HG03558 (cell line): ENCODE measurements around the gene SLC24A2.
"Not testable (repeated sequence)": the region's sequence is repeated elsewhere in the genome, so short reads cannot be mapped to it uniquely, and the experiment has no call there.

Source experiments
- ATAC-seq: cut with Tn5 transposase; IDR thresholded peaks from one replicate; pipeline ENCODE4 v1.9.1; 2021; ENCODE audit warnings: moderate number of reproducible peaks; ENCODE audit not compliant: unreplicated experiment; ENCODE audit errors: extremely low read depth

Gene SLC24A2

GRCh38 chr9:19788614-19789271 is at the start of gene SLC24A2:
Gene SLC24A2 (minus strand): TSS chr9:19789037.
- no peak for ATAC-seq

DNA sequence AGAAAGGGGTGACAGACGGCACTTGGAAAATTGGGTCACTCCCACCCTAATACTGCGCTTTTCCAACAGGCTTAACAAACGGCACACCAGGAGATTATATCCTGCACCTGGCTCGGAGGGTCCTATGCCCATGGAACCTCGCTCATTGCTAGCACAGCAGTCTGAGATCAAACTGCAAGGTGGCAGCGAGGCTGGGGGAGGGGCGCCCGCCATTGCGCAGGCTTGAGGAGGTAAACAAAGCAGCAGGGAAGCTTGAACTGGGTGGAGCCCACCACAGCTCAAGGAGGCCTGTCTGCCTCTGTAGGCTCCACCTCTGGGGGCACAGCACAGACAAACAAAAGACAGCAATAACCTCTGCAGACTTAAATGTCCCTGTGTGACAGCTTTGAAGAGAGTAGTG is 44.5 kb upstream of the SLC24A2 start:
- ATAC-seq, result not testable (repeated sequence)

DNA sequence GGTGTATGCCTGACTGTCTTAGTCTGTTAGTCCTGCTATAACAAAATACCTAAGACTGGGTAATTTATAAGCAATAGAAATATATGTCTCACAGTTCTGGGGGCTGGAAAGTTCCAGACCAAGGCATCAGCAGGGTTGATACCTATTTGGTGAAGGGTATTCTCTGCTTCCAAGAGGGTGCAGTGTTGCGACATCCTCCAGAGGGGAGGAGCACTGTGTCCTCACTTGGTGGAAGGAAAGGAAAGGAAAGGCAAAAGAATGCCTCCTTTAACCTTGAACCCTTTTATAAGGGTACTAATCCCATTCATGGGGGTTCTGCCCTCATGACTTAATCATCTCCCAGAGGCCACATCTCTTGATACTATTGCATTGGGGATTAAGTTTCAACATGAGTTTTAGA is 42.0 kb upstream of the SLC24A2 start:
- no peak for ATAC-seq

DNA sequence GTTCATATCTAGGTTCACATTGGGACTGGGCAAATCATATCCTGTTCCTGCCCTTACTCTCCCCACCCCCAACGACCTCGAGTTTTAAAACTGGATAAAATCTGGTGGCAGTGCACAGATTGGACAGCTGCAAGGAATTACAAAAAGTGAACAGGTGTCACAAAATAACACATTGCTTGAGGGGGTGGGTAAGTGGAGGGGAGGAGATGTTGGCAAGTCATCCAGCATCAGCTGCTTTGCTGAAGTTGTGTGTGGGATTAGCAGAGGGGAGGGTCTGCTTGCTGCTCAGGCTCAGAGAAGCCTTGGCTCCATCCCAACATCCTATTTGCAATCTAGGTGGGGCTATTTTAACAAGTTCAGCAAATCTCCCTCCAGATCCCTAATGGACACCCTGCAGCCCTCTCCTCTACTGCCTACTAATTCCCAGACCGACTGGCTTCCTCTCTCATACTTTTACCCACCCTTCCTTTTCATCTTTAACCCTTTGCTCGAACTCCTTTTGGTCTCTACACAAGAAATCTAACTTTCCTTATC is 39.8 kb upstream of the SLC24A2 start:
- no peak for ATAC-seq

DNA sequence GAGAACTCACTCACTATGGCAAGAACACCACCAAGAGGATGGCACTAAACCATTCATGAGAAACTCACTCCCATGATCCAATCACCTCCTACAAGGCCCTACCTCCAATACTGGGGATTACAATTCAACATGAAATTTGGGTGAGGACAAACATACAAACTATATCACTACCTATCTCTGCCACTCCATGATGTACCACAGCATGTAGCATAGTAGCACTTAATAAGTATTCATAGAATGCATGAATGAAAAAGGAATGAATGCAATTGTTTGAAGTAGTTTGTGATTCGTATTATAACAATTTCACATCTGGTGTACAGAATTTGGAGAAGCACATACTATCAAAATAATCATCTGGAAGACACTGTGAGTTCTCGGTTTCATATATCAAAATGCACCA is 27.9 kb upstream of the SLC24A2 start:
- no peak for ATAC-seq

- ATAC-seq, result no peak
Observed at GRCh38 chr9:19812194-19812593, 23.4 kb upstream of the SLC24A2 start.

- ATAC-seq, result no peak
Observed at GRCh38 chr9:19809422-19810269, 20.8 kb upstream of the SLC24A2 start.

DNA sequence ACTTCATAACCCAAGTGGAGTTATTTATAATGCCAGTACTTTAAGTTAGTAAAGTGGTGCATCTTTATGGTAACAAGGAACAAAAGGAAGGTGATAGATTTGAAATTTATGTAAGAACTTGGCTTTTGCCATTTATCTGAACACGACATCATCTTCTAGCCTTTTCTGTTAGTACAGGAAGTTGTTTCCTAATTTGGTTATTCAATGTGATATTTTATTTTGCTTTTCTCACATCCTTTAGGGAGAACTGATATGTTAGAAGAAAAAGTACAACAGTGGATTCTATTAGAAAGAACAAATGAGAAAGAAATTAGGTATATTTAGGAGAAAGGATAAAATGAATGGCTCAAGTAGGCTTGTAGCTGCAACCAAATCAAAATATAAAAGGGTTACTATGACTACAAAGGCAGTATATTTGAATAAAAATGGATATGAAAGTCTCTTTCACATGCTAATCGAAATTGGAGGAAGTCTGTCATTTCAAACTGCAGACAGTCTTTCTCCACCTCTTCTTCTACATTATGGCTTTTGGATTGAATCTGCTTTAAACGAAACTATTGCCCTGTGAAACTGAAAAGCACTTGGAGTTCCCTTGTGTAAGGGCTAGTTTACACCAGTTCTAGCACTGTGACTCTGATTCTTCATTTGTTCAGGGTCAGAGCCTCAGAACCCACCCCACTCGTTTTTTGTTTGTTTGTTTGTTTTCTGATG is 18.5 kb upstream of the SLC24A2 start:
- ATAC-seq, result no peak

GRCh38 chr9:19804431-19804830 is 15.6 kb upstream of the SLC24A2 start:
- no peak for ATAC-seq

- ATAC-seq, result no peak
Observed at GRCh38 chr9:19800884-19801283, 12.0 kb upstream of the SLC24A2 start.

- ATAC-seq, result no peak
Observed at GRCh38 chr9:19799784-19800183, 10.9 kb upstream of the SLC24A2 start.

DNA sequence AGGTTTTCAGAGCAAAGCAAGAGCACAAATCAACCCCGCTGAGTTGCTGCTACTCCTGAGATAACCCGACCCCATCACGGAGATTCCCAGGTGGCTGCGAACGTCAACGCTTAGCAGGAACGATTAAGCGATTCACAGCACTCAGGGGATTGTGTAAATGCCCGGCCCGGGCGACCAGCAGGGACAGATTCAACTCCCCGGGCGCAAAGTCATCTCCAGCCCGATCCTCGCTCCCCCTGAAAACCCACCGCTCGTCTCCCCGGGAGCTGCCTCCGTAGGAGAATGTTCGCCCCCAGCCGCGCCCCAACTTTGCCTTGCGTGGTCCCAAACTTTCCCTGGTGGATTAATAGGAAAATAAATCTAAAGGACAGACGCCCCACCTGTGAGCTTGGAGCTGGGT is 685 bp downstream of the SLC24A2 start:
- ATAC-seq, result no peak

DNA sequence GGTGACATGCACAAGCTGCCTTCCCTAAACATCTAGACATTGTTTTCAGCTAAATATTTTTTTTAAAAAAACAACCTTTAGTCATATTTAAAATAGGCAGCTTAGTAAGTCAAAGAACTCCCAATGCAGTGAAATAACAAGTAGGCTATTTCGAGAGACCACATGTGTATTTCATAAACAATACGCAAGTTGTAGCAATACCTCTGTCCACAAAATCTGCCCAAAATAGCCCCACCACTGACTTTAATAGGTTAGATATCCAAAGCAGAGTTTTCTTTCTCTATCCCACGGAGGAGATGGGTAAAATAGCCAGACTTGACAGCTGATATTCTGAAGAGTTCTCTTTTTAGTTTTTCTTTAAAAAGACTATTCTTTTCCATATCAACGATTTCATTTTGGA is 1.2 kb downstream of the SLC24A2 start:
- no peak for ATAC-seq

GRCh38 chr9:19785230-19785629 is 3.6 kb downstream of the SLC24A2 start:
- ATAC-seq, result no peak

GRCh38 chr9:19784136-19784535 is 4.7 kb downstream of the SLC24A2 start:
- no peak for ATAC-seq

GRCh38 chr9:19783500-19783899 is 5.3 kb downstream of the SLC24A2 start:
- ATAC-seq, result no peak

- ATAC-seq, result no peak
Observed at GRCh38 chr9:19782005-19782404, 6.8 kb downstream of the SLC24A2 start.

- no peak for ATAC-seq
Observed at GRCh38 chr9:19781240-19781639, 7.6 kb downstream of the SLC24A2 start.

- ATAC-seq, result no peak
Observed at GRCh38 chr9:19771446-19771845, 17.4 kb downstream of the SLC24A2 start.

DNA sequence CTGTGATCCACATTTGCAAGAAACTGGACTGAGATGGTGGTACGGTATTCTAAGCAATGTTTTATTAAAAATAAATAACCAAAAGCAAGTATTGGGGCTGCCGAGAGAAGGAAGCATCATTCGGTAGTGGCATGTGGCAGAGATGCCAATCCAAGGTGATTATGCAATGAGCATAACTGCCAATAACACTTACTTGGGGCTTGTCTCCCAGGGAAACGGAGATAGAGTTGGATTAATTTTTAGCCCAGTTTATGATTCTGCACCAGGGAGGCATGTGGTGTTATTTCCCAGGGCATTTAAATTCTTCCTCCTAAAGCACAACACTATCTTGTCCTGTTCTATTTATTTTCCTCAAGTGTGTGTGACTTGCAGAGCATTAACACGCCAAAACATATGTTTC is 17.9 kb downstream of the SLC24A2 start:
- no peak for ATAC-seq

GRCh38 chr9:19769213-19769612 is 19.6 kb downstream of the SLC24A2 start:
- ATAC-seq, result no peak
